ENCODE results near the gene HERC3.
"Not testable (repeated sequence)": the region's sequence is repeated elsewhere in the genome, so short reads cannot be mapped to it uniquely, and the experiment has no call there.

Gene HERC3

GRCh38 chr4:88587306-88587705, 5.0 kb upstream of the HERC3 start:
- Histone ChIP-seq H3K4me3 (ENCODE audit: low read length) (no peak overlapping the region), H3K27me3 (ENCODE audit: insufficient read depth, low read length) (peaks cover 25% of the 10 kb centered on the region), H3K36me3 (ENCODE audit: insufficient read depth, low read depth, low read length) (no peaks in the 10 kb centered on the region), H3K4me1 (ENCODE audit: insufficient read depth, low read length) (0 out of 2 replicates have a peak, but pooled peaks cover 2% of the 10 kb centered on the region), H3K9me3 (ENCODE audit: insufficient read depth, low read depth, low read length) (no peaks in the 10 kb centered on the region), H3K27ac (ENCODE audit: low read length) (no peak overlapping the region), H3K9ac (ENCODE audit: low read depth, low read length) (no peak overlapping the region)

GRCh38 chr4:88592600-88593448, 544 bp downstream of the HERC3 start:
- no peak overlapping the region for H3K27ac ChIP-seq (ENCODE audit: low read length)
- H3K4me1 ChIP-seq (ENCODE audit: insufficient read depth, low read length): peaks cover 4% of the 10 kb centered on the region; the same call in 1 of the 2 replicates
- no peaks in the 10 kb centered on the region for H3K9me3 ChIP-seq (ENCODE audit: insufficient read depth, low read depth, low read length)
- H3K27me3 ChIP-seq (ENCODE audit: insufficient read depth, low read length): peaks cover 45% of the 10 kb centered on the region
- H3K36me3 ChIP-seq (ENCODE audit: insufficient read depth, low read depth, low read length): no peaks in the 10 kb centered on the region
- H3K4me3 ChIP-seq (ENCODE audit: low read length): peak overlapping the region; percentile 91
- H3K9ac ChIP-seq (ENCODE audit: low read depth, low read length): no peak overlapping the region

GRCh38 chr4:88597970-88598660, 5.8 kb downstream of the HERC3 start:
- Histone ChIP-seq H3K27ac (ENCODE audit: low read length) (no peak overlapping the region), H3K9ac (ENCODE audit: low read depth, low read length) (no peak overlapping the region), H3K27me3 (ENCODE audit: insufficient read depth, low read length) (peaks cover 16% of the 10 kb centered on the region), H3K36me3 (ENCODE audit: insufficient read depth, low read depth, low read length) (no peaks in the 10 kb centered on the region), H3K9me3 (ENCODE audit: insufficient read depth, low read depth, low read length) (no peaks in the 10 kb centered on the region), H3K4me3 (ENCODE audit: low read length) (0 out of 2 replicates have a peak overlapping the region, but pooled peaks have one; percentile 3), H3K4me1 (ENCODE audit: insufficient read depth, low read length) (peaks cover 17% of the 10 kb centered on the region; the same call in 1 of the 2 replicates)

GRCh38 chr4:88599298-88599697, 7.0 kb downstream of the HERC3 start:
- Histone ChIP-seq H3K27ac (ENCODE audit: low read length) (no peak overlapping the region), H3K4me1 (ENCODE audit: insufficient read depth, low read length) (peaks cover 17% of the 10 kb centered on the region; the same call in 1 of the 2 replicates), H3K9ac (ENCODE audit: low read depth, low read length) (no peak overlapping the region), H3K4me3 (ENCODE audit: low read length) (no peak overlapping the region), H3K36me3 (ENCODE audit: insufficient read depth, low read depth, low read length) (no peaks in the 10 kb centered on the region), H3K27me3 (ENCODE audit: insufficient read depth, low read length) (peaks cover 4% of the 10 kb centered on the region), H3K9me3 (ENCODE audit: insufficient read depth, low read depth, low read length) (no peaks in the 10 kb centered on the region)

- Histone ChIP-seq H3K9ac (ENCODE audit: low read depth, low read length) (no peak overlapping the region), H3K27me3 (ENCODE audit: insufficient read depth, low read length) (no peaks in the 10 kb centered on the region; the same call in 1 of the 2 replicates), H3K9me3 (ENCODE audit: insufficient read depth, low read depth, low read length) (no peaks in the 10 kb centered on the region), H3K4me3 (ENCODE audit: low read length) (no peak overlapping the region), H3K4me1 (ENCODE audit: insufficient read depth, low read length) (peaks cover 17% of the 10 kb centered on the region; the same call in 1 of the 2 replicates), H3K36me3 (ENCODE audit: insufficient read depth, low read depth, low read length) (no peaks in the 10 kb centered on the region), H3K27ac (ENCODE audit: low read length) (no peak overlapping the region)
Observed at GRCh38 chr4:88599714-88600113, 7.4 kb downstream of the HERC3 start.

- Histone ChIP-seq H3K27me3 (ENCODE audit: insufficient read depth, low read length) (no peaks in the 10 kb centered on the region), H3K4me3 (ENCODE audit: low read length) (no peak overlapping the region), H3K27ac (ENCODE audit: low read length) (no peak overlapping the region), H3K9me3 (ENCODE audit: insufficient read depth, low read depth, low read length) (no peaks in the 10 kb centered on the region), H3K36me3 (ENCODE audit: insufficient read depth, low read depth, low read length) (no peaks in the 10 kb centered on the region), H3K4me1 (ENCODE audit: insufficient read depth, low read length) (peaks cover 17% of the 10 kb centered on the region; the same call in 1 of the 2 replicates), H3K9ac (ENCODE audit: low read depth, low read length) (no peak overlapping the region)
Observed at GRCh38 chr4:88600176-88600838, 8.0 kb downstream of the HERC3 start.

GRCh38 chr4:88604978-88605678, 12.8 kb downstream of the HERC3 start:
- no peaks in the 10 kb centered on the region for H3K36me3 ChIP-seq (ENCODE audit: insufficient read depth, low read depth, low read length)
- no peak overlapping the region for H3K27ac ChIP-seq (ENCODE audit: low read length)
- no peaks in the 10 kb centered on the region for H3K9me3 ChIP-seq (ENCODE audit: insufficient read depth, low read depth, low read length)
- no peak overlapping the region for H3K4me3 ChIP-seq (ENCODE audit: low read length)
- no peaks in the 10 kb centered on the region for H3K27me3 ChIP-seq (ENCODE audit: insufficient read depth, low read length)
- H3K9ac ChIP-seq (ENCODE audit: low read depth, low read length): no peak overlapping the region
- H3K4me1 ChIP-seq (ENCODE audit: insufficient read depth, low read length): 0 out of 2 replicates have a peak, but pooled peaks cover 2% of the 10 kb centered on the region

- Histone ChIP-seq H3K27me3 (ENCODE audit: insufficient read depth, low read length) (no peaks in the 10 kb centered on the region), H3K4me3 (ENCODE audit: low read length) (no peak overlapping the region), H3K36me3 (ENCODE audit: insufficient read depth, low read depth, low read length) (no peaks in the 10 kb centered on the region), H3K9ac (ENCODE audit: low read depth, low read length) (no peak overlapping the region), H3K4me1 (ENCODE audit: insufficient read depth, low read length) (0 out of 2 replicates have a peak, but pooled peaks cover 2% of the 10 kb centered on the region), H3K9me3 (ENCODE audit: insufficient read depth, low read depth, low read length) (no peaks in the 10 kb centered on the region), H3K27ac (ENCODE audit: low read length) (no peak overlapping the region)
Observed at GRCh38 chr4:88605736-88606135, 13.5 kb downstream of the HERC3 start.

GRCh38 chr4:88606832-88607231, 14.6 kb downstream of the HERC3 start:
- Histone ChIP-seq H3K4me1 (ENCODE audit: insufficient read depth, low read length) (peaks cover 1% of the 10 kb centered on the region; the same call in 1 of the 2 replicates), H3K27ac (ENCODE audit: low read length) (no peak overlapping the region), H3K4me3 (ENCODE audit: low read length) (no peak overlapping the region), H3K9ac (ENCODE audit: low read depth, low read length) (no peak overlapping the region), H3K36me3 (ENCODE audit: insufficient read depth, low read depth, low read length) (no peaks in the 10 kb centered on the region), H3K9me3 (ENCODE audit: insufficient read depth, low read depth, low read length) (no peaks in the 10 kb centered on the region), H3K27me3 (ENCODE audit: insufficient read depth, low read length) (no peaks in the 10 kb centered on the region)

- no peak overlapping the region for H3K9ac ChIP-seq (ENCODE audit: low read depth, low read length)
- peaks cover 16% of the 10 kb centered on the region for H3K4me1 ChIP-seq (ENCODE audit: insufficient read depth, low read length)
- no peak overlapping the region for H3K4me3 ChIP-seq (ENCODE audit: low read length)
- no peaks in the 10 kb centered on the region for H3K36me3 ChIP-seq (ENCODE audit: insufficient read depth, low read depth, low read length)
- no peaks in the 10 kb centered on the region for H3K9me3 ChIP-seq (ENCODE audit: insufficient read depth, low read depth, low read length)
- H3K27me3 ChIP-seq (ENCODE audit: insufficient read depth, low read length): no peaks in the 10 kb centered on the region
- H3K27ac ChIP-seq (ENCODE audit: low read length): no peak overlapping the region
Observed at GRCh38 chr4:88609387-88609786, 17.1 kb downstream of the HERC3 start.

GRCh38 chr4:88609794-88610193, 17.5 kb downstream of the HERC3 start:
- not testable (repeated sequence) for H3K36me3 ChIP-seq (ENCODE audit: insufficient read depth, low read depth, low read length); H3K27ac ChIP-seq (ENCODE audit: low read length)
- H3K4me1 ChIP-seq (ENCODE audit: insufficient read depth, low read length): peaks cover 16% of the 10 kb centered on the region

More at GRCh38 chr4:88609794-88610193, 17.5 kb downstream of the HERC3 start:
- H3K27me3 ChIP-seq (ENCODE audit: insufficient read depth, low read length); H3K4me3 ChIP-seq (ENCODE audit: low read length); H3K9ac ChIP-seq (ENCODE audit: low read depth, low read length); H3K9me3 ChIP-seq (ENCODE audit: insufficient read depth, low read depth, low read length): not testable (repeated sequence)

Data from iPS-20b (cell line).